Erythroblast (primary cell): ENCODE measurements around the gene PDCD7.

Source experiments
- GATA1 ChIP-seq: IDR thresholded peaks from 2 replicates; pipeline ENCODE4 v1.6.1; 2011; ENCODE audit warnings: low read depth, mild to moderate bottlenecking, control low read depth, low read length, moderate library complexity
- POLR2A ChIP-seq: IDR thresholded peaks from 2 replicates; pipeline ENCODE4 v1.6.1; 2011; ENCODE audit warnings: mild to moderate bottlenecking, low read length

GRCh38 chr15:65102912-65103311 is 30.7 kb downstream of the PDCD7 start:
- TF ChIP-seq POLR2A (no peak), GATA1 (no peak)
